ENCODE results near the gene IRX1.

Gene IRX1

DNA sequence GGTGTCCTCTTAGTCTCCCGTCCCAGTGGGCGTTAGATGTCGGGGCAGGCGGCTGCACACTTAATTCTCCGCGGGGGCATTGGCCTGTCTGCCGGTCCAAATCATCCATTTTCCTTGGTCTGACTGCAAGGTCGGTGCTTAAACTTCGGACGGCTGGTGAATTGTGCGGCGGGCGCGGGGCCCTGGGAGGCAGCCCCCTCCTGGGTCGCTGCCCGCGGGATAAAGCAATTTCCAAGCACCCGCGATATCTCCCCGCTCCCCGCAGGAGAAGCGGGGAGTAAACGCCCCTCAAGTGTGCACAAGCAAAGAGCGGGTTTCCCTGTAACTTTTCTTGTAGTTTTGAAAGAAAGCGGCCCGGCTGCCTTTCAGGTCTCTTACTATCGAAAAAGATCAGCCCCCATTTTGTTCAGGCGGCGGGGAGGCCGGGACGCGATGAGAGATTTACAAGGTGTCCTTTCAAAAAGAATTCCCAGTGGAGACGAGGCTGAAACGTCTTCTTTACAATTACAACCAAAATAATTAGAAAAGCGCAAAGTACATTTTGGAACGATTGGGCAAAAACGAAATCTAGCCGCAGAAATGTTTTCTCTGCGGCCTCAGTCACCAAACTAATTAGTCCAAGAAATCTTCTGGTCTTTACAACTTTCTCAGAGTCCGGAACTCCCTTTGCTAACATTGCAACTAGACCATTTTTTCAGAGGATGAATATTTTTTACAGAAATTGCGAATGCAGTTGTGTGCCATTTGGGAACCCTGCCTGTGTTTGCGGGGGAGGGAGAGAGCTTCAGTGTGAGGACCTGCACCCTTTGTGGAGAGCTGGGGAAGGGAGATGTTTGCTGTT, 1.8 kb downstream of the IRX1 start:
- H2AFZ ChIP-seq (ENCODE audit: low read length), result no peak overlapping the region
- H3K27me3 ChIP-seq (ENCODE audit: insufficient read depth, low read length, poor library complexity, severe bottlenecking), result no peaks in the 10 kb centered on the region
- TF ChIP-seq CTCF (conservative IDR thresholded peaks at IDR 0.05; ENCODE audit: low read length), result no peak
- TF ChIP-seq EZH2phosphoT487 (IDR thresholded peaks at IDR 0.05; ENCODE audit: borderline replicate concordance), result no peak
- H3K79me2 ChIP-seq (ENCODE audit: insufficient read depth, low read length), result no peaks in the 10 kb centered on the region
- no peaks in the 10 kb centered on the region for H3K4me1 ChIP-seq (ENCODE audit: insufficient read depth, low read length, poor library complexity, severe bottlenecking)
- H3K36me3 ChIP-seq (ENCODE audit: insufficient read depth, low read length), result no peaks in the 10 kb centered on the region
- no peaks in the 10 kb centered on the region for H3K9me2 ChIP-seq (replicated peaks; ENCODE audit: low read depth, low read length)
- H3K9ac ChIP-seq (ENCODE audit: low read depth, low read length, poor library complexity, severe bottlenecking), result no peak overlapping the region
- H3K4me2 ChIP-seq (ENCODE audit: low read depth, low read length, poor library complexity, severe bottlenecking), result no peak overlapping the region
- H3K9me3 ChIP-seq (ENCODE audit: insufficient read depth, low read depth, low read length), result no peaks in the 10 kb centered on the region; the same call in 1 of the 2 replicates
- H4K20me1 ChIP-seq (ENCODE audit: insufficient read depth, low read length, poor library complexity, severe bottlenecking), result no peaks in the 10 kb centered on the region
- no peak overlapping the region for H3K4me3 ChIP-seq (ENCODE audit: low read length, poor library complexity, severe bottlenecking)
- no peaks in the 10 kb centered on the region for H3F3A ChIP-seq (ENCODE audit: low read depth)

DNA sequence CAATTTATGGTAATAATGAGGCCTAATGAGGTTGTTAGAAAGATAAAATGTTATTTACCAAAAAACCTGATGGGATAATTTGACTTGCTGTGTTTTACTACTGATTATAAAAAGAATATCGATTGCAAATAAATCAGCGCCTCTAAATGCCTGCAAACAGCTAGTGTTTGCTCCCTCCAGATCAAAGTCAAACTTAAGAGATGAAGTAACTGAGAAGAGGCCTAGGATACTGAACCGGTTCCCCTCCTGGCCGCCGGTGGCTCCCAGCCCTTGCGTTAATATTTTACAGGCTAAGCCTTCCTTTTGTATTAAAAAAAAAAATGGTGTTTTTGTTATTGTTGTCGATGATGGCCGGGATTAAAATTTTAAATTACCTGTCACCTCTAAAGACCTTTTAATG, 2.6 kb downstream of the IRX1 start:
- H3K36me3 ChIP-seq (ENCODE audit: insufficient read depth, low read length), result no peaks in the 10 kb centered on the region
- H3K79me2 ChIP-seq (ENCODE audit: insufficient read depth, low read length), result no peaks in the 10 kb centered on the region
- H3K27me3 ChIP-seq (ENCODE audit: insufficient read depth, low read length, poor library complexity, severe bottlenecking), result no peaks in the 10 kb centered on the region
- TF ChIP-seq EZH2phosphoT487 (IDR thresholded peaks at IDR 0.05; ENCODE audit: borderline replicate concordance) (no peak), CTCF (conservative IDR thresholded peaks at IDR 0.05; ENCODE audit: low read length) (no peak)
- H3K4me1 ChIP-seq (ENCODE audit: insufficient read depth, low read length, poor library complexity, severe bottlenecking), result no peaks in the 10 kb centered on the region
- H3K4me3 ChIP-seq (ENCODE audit: low read length, poor library complexity, severe bottlenecking), result no peak overlapping the region
- H3K9me2 ChIP-seq (replicated peaks; ENCODE audit: low read depth, low read length), result no peaks in the 10 kb centered on the region
- H3F3A ChIP-seq (ENCODE audit: low read depth), result no peaks in the 10 kb centered on the region
- H3K9me3 ChIP-seq (ENCODE audit: insufficient read depth, low read depth, low read length), result no peaks in the 10 kb centered on the region; the same call in 1 of the 2 replicates
- H3K9ac ChIP-seq (ENCODE audit: low read depth, low read length, poor library complexity, severe bottlenecking), result no peak overlapping the region
- no peaks in the 10 kb centered on the region for H4K20me1 ChIP-seq (ENCODE audit: insufficient read depth, low read length, poor library complexity, severe bottlenecking)
- H2AFZ ChIP-seq (ENCODE audit: low read length), result no peak overlapping the region
- no peak overlapping the region for H3K4me2 ChIP-seq (ENCODE audit: low read depth, low read length, poor library complexity, severe bottlenecking)

GRCh38 chr5:3598769-3599211, 3.2 kb downstream of the IRX1 start:
- no peak overlapping the region for H2AFZ ChIP-seq (ENCODE audit: low read length)
- no peaks in the 10 kb centered on the region for H3F3A ChIP-seq (ENCODE audit: low read depth)
- H3K4me3 ChIP-seq (ENCODE audit: low read length, poor library complexity, severe bottlenecking), result no peak overlapping the region
- no peaks in the 10 kb centered on the region for H3K79me2 ChIP-seq (ENCODE audit: insufficient read depth, low read length)
- no peaks in the 10 kb centered on the region for H3K4me1 ChIP-seq (ENCODE audit: insufficient read depth, low read length, poor library complexity, severe bottlenecking)
- no peaks in the 10 kb centered on the region for H3K27me3 ChIP-seq (ENCODE audit: insufficient read depth, low read length, poor library complexity, severe bottlenecking)
- TF ChIP-seq CTCF (conservative IDR thresholded peaks at IDR 0.05; ENCODE audit: low read length) (no peak), EZH2phosphoT487 (IDR thresholded peaks at IDR 0.05; ENCODE audit: borderline replicate concordance) (no peak)
- H3K4me2 ChIP-seq (ENCODE audit: low read depth, low read length, poor library complexity, severe bottlenecking), result no peak overlapping the region
- no peaks in the 10 kb centered on the region; the same call in 1 of the 2 replicates for H3K9me3 ChIP-seq (ENCODE audit: insufficient read depth, low read depth, low read length)
- H3K9me2 ChIP-seq (replicated peaks; ENCODE audit: low read depth, low read length), result no peaks in the 10 kb centered on the region
- no peak overlapping the region for H3K9ac ChIP-seq (ENCODE audit: low read depth, low read length, poor library complexity, severe bottlenecking)
- H3K36me3 ChIP-seq (ENCODE audit: insufficient read depth, low read length), result no peaks in the 10 kb centered on the region
- no peaks in the 10 kb centered on the region for H4K20me1 ChIP-seq (ENCODE audit: insufficient read depth, low read length, poor library complexity, severe bottlenecking)

Measured in Loucy (cell line).